GM18498 (cell line): ENCODE data around the gene HDGFL3.
"Not testable (repeated sequence)": the region's sequence is repeated elsewhere in the genome, so short reads cannot be mapped to it uniquely, and the experiment has no call there.

ENCODE experiments used
- ATAC-seq: cut with Tn5 transposase; IDR thresholded peaks from one replicate; pipeline ENCODE4 v1.9.1; 2021; ENCODE audit warnings: mild to moderate bottlenecking, moderate library complexity; ENCODE audit not compliant: unreplicated experiment

HDGFL3 gene

DNA sequence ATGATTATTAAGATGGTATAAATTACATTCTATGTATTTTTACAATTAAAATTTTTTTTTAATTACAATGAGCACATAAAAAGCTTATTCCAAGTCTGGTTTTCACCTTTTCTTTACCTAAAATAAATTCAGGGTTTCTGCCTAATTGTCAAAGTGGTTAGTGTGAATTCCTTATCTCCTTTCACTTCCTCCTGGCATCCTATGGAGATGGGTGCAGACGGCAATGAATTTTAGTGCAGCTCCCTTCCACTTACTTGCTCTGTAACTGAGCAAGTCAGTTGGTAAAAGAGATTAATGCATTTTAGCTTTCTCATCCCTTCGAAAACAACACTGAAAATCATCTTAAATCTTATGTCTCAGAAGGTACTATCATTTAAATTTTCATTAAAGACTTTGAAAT lies 13.1 kb downstream of the HDGFL3 start:
- ATAC-seq = no peak

DNA sequence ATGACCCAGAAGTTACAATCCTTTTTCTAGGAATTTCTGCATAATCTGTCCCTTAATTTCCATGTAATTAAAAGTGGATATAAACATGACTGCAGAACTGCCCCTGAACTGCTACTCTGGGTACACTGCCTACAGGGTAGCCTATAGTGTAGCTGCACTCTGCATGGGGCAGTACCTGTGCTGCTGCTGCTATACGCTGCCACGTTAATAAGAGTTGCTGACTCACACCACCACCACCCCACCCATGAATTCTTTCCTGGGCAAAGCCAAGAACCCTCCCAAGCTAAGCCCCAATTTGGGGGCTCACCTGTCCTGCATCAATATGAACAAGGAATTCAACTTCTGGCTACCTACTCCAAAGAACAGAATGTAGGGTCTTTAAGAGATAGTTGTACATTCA lies 13.9 kb downstream of the HDGFL3 start:
- ATAC-seq = no peak

- no peak for ATAC-seq
These were observed 14.9 kb downstream of the HDGFL3 start for GRCh38 chr15:83192742-83193141.

- ATAC-seq = no peak
These were observed 17.2 kb downstream of the HDGFL3 start for GRCh38 chr15:83190450-83190849.

GRCh38 chr15:83185561-83185960 lies 22.1 kb downstream of the HDGFL3 start:
- ATAC-seq = no peak

DNA sequence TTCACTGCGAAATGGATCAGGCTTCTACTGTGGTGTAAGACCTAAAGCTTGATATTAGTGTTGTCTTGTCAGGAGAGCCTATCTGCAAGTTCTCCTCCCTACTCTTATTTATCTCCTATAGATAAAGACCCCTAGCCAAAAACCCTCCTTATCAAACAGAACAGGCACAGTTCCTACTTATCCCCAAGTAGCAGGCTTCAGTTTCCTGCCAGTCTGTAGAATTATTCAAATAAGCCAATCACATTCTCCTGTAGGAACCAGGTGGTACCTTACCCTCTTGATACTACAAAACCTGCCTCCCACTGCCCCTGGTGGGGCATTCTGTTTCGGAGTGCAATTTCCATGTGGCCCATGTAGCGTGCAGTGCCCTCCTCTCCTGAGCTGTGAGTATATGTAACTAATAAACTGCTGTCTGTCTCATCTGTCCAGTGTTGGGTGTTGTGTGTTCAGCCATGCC lies 28.7 kb downstream of the HDGFL3 start:
- no peak for ATAC-seq

GRCh38 chr15:83178390-83178789 lies 29.2 kb downstream of the HDGFL3 start:
- no peak for ATAC-seq

- ATAC-seq = no peak
These were observed 32.7 kb downstream of the HDGFL3 start for GRCh38 chr15:83174891-83175290.

DNA sequence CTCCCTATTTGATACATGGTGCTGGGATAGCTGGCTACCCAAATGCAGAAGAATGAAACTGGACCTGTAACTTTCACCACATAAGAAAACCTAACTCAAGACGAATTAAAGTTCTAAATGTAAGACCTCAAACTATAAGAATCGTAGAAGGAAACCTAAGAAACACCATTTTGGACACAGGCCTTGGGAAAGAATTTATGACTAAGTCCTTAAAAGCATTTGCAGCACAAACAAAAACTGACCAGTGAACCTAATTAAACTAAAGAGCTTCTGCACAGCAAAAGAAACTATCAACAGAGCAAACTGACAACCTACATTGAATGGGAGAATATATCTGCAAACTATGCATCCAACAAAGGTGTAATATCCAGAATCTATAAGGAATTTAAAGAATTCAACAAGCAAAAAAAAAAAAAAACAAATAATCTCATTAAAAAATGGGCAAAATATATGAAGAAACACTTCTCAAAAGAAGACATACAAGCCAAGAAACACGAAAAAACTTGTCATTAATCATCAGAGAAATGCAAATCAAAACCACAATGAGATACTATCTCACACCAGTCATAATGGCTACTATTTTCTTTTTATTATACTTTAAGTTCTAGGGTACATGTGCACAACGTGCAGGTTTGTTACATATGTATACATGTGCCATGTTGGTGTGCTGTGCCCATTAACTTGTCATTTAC lies 37.0 kb downstream of the HDGFL3 start:
- ATAC-seq = no peak

- ATAC-seq = not testable (repeated sequence)
These were observed 38.0 kb downstream of the HDGFL3 start for GRCh38 chr15:83169576-83169975.

DNA sequence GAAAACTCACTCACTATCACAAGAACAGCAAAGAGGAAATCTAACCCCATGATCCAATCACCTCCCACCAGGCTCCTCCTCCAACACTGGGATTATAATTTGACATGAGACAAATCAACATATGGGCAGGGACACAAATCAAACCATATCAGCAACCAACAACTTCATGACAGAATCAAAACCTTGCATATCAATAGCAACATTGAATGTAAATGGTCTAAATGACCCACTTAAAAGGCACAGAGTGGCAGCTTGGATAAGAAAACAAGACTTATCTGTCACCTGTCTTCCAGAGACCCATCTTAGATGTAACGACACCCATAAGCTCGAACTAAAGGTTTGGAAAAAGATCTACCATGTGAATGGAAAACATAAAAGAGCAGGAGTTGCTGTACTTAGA lies 40.8 kb downstream of the HDGFL3 start:
- ATAC-seq = no peak

GRCh38 chr15:83166218-83166617 lies 41.4 kb downstream of the HDGFL3 start:
- no peak for ATAC-seq

DNA sequence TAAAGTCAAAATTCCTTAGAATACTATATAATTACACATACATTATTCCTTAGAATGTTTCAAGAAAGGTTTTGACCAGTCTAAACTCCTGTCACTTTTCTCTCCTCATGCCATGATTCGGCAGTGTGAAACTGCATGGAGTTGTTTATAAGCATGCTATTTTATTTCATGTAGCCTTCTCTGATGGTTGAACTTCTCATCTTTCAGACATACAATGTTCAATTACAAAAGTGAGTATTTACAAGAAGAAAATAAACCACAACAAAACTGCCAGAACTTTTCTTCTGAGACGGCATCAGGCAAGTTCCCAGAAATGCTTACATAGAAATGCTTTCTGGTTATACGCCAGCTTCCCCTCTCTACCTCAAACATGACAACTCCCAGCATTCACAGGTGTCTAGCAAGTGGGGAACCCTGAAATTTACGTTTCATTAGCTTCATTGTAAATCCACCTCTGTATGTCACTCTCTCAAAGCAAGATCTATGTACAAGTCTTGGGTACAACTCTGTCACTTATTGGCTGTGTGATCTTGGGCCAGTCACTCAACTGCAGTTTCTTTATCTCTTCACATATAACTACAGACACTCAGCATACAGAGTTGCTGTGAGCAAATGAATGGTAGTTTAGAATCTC lies 42.7 kb downstream of the HDGFL3 start:
- no peak for ATAC-seq

DNA sequence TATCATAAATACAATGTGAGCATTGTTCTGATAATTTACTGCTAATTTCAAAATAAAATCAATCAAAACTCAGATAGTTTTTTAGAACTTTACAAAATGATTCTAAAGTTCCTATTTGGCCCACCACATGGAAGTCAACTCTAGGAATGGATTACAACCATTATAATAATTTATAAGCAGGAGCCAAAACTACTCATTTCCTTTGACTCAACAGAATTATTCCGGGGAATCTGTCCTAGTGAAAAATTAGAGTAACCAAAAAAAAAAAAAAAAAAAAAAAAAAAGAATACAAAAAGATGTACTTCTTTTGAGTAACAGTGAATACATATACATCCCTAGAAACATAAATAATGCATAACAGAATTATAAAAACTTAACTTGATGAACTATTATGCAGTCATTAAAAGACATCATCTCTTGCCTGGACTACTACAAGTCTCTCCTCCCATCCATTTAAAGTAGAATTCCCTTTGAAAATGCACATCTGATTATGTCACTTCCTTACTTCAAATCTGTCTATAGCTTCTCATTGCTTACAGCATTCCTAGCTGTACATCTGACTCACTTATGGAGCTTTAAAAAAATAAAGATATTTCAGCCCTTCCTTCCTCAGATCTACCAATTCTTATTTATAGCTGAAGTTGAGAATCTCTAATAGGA lies 43.4 kb downstream of the HDGFL3 start:
- ATAC-seq = no peak

- ATAC-seq = no peak
These were observed 44.6 kb downstream of the HDGFL3 start for GRCh38 chr15:83163032-83163431.

DNA sequence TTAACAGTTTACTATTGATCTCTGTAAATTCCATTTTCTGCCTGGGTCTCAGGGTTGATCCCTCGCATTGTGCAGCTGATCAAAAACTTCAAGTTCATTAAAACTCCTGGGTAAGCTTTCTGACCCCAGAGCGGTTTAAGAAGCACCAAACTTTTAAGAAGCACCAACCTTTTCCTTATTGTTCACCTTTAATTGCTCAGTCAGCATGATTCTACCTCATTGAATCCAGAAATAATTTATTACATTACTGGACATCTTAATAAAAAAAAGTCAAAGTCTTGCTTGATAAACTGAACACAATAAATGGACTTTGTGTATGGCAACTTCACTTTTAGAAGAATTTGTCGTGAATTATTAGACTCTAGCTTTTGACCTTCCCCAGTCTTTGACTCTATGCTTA lies 46.9 kb downstream of the HDGFL3 start:
- no peak for ATAC-seq

GRCh38 chr15:83158393-83158792 lies 49.2 kb downstream of the HDGFL3 start:
- no peak for ATAC-seq

DNA sequence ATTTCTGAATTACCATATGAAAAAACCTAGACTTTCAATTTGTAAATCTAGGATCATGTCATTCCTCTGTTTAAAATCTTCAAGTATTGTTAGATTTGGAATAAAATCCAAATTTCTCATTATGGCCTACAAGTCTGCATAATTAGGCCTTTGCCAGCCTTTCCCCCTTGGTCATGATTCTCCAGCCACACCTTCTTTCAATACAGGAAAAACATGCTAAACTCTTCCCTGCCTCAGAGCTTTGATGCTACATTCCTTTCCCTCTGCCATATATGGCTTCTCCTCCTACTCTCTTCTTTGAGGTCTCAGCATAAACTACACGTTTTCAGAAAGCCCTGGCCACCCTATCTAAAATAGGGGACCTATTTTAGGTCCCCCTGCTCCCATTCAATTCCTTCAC lies 51.7 kb downstream of the HDGFL3 start:
- no peak for ATAC-seq

DNA sequence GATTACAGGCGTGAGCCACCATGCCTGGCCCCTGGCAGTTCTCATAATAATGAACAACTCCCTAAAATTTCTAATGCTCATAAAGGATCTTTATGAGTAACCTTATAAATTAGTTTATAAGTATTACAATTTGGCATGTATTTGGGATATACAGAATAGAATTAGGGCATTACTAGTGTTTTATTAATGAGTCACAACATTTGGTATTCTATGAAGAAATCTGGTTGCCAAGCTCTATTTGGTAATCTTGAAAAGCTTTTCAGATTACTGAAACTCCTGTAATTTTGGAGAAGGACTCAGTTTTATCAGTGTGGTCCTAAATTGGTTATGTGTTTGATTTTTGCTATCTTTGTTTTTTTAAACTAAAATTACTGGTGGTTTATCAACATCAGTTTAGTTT lies 54.3 kb downstream of the HDGFL3 start:
- no peak for ATAC-seq

DNA sequence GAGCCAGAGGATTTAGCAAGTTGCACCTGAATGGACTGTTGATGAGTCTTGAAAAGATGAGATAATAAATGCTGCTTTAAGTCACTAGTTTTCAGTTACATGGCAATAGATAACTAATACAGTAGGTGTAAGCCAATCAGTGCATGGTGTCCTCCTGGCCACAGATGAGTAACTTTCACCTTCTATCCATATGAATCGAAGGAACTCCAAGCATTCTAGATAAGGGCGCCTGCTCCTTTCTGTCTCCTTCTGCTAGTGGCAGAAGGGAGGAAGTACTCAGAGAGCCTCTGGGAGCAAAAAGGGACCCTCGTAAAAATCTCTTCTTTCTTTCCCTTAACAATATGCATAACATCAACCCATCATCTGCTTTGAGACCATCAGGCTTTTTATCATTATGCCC lies 62.9 kb downstream of the HDGFL3 start:
- ATAC-seq = no peak

DNA sequence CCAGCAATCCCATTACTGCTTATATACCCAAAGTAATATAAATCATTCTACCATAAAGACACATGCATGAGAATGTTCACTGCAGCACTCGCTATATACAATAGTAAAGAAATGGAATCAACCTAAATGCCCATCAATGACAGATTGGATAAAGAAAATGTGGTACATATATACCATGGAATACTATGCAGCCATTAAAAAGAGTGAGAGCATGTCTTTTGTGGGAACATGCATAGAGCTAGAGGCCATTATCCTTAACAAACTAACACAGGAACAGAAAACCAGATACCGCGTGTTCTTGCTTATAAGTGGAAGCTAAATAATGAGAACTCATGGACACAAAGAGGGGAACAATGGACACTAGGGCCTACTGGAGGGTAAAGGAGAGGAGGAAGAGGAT lies 65.5 kb downstream of the HDGFL3 start:
- ATAC-seq = not testable (repeated sequence)

- no peak for ATAC-seq
These were observed 74.6 kb downstream of the HDGFL3 start for GRCh38 chr15:83132861-83133523.
